ENCODE measurements around the gene ZNRF3.

ZNRF3 gene

DNA sequence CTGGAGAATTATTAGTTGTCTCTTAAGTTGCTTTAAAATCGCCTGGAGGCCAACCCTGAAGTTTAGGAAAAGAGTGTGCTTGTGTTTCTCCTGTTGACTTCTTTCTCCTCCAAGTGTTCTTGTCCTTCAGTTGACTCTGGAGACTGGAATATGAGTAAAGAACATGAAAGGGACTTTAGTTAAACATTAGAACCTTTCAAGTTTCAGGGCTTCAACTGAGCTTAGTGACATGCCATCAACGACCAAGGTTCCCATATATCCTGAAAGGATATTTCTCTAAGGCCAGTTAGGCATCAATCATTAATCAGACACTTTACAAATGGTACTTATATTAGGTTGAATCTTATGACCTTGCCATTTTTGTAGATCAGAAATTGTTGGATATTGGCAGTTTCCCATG, 70.0 kb downstream of the ZNRF3 start:
- peaks cover 26% of the 10 kb centered on the region for H4K20me1 ChIP-seq (ENCODE audit: insufficient read depth, low read length)
- H3K9me3 ChIP-seq (ENCODE audit: insufficient read depth, low read length), result no peaks in the 10 kb centered on the region
- no peak overlapping the region for H3K9ac ChIP-seq (ENCODE audit: low read length)
- no peaks in the 10 kb centered on the region for H3K36me3 ChIP-seq (replicated peaks; ENCODE audit: low read depth, low read length)
- H3K4me2 ChIP-seq (ENCODE audit: low read length), result no peak overlapping the region
- no peak overlapping the region for H3K27ac ChIP-seq (ENCODE audit: low read length)
- peaks cover 76% of the 10 kb centered on the region for H3K79me2 ChIP-seq (ENCODE audit: low read length)
- no peak overlapping the region for H2AFZ ChIP-seq (ENCODE audit: low read depth, low read length)
- H3K4me3 ChIP-seq (ENCODE audit: low read length), result no peak overlapping the region
- peaks cover 24% of the 10 kb centered on the region for H3K4me1 ChIP-seq (ENCODE audit: low read length)
- TF ChIP-seq EZH2phosphoT487 (IDR thresholded peaks at IDR 0.05; ENCODE audit: low read depth), result no peak
- TF ChIP-seq, protein P1, sequence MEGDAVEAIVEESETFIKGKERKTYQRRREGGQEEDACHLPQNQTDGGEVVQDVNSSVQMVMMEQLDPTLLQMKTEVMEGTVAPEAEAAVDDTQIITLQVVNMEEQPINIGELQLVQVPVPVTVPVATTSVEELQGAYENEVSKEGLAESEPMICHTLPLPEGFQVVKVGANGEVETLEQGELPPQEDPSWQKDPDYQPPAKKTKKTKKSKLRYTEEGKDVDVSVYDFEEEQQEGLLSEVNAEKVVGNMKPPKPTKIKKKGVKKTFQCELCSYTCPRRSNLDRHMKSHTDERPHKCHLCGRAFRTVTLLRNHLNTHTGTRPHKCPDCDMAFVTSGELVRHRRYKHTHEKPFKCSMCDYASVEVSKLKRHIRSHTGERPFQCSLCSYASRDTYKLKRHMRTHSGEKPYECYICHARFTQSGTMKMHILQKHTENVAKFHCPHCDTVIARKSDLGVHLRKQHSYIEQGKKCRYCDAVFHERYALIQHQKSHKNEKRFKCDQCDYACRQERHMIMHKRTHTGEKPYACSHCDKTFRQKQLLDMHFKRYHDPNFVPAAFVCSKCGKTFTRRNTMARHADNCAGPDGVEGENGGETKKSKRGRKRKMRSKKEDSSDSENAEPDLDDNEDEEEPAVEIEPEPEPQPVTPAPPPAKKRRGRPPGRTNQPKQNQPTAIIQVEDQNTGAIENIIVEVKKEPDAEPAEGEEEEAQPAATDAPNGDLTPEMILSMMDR (IDR thresholded peaks at IDR 0.05; ENCODE audit: low read depth, low read length), result no peak
- H3K27me3 ChIP-seq (ENCODE audit: low read depth, low read length), result no peaks in the 10 kb centered on the region

DNA sequence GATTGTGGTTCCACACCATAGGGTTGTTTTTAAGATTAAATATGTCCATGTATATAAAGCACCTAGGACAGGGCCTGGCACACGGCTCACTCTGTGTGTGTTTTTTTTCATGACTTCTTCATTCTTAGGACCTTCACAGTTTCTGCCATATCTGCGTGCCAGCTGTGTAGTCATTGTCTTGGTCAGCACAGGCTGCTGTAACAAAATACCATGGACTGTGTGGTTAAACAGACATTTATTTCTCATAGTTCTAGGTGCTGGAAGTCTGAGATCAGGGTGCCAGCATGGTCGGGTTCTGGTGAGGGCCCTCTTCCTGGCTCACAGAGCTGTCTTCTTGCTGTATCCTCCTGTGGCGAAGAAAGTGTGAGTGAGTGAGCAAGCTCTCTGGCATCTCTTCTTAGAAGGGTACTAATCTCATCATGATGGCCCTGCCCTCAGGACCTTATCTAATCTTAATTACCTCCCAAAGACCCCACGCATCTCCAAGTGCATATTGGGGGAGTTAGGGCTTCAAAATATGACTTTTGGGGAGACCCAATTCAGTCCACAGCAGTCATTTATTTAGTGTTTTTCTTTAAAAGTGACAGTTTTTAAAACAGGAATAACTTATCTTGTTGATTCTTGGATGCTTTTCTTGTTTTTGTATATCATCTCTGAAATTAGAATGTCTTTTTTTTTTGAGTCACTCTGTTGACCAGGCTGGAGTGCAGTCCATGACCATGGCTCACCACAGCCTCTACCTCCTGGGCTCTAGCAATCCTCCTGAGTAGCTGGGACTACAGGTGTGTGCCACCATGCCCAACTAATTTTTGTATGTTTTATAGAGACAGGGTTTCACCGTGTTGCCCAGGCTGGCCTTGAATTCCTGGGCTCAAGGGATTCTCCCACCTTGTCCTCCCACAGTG, 70.9 kb downstream of the ZNRF3 start:
- Histone ChIP-seq H3K9me3 (ENCODE audit: insufficient read depth, low read length) (no peaks in the 10 kb centered on the region), H2AFZ (ENCODE audit: low read depth, low read length) (no peak overlapping the region), H3K4me1 (ENCODE audit: low read length) (peaks cover 31% of the 10 kb centered on the region), H3K79me2 (ENCODE audit: low read length) (peaks cover 80% of the 10 kb centered on the region), H3K4me2 (ENCODE audit: low read length) (no peak overlapping the region), H3K27ac (ENCODE audit: low read length) (no peak overlapping the region), H3K36me3 (replicated peaks; ENCODE audit: low read depth, low read length) (peaks cover 1% of the 10 kb centered on the region), H3K9ac (ENCODE audit: low read length) (no peak overlapping the region), H3K4me3 (ENCODE audit: low read length) (no peak overlapping the region), H3K27me3 (ENCODE audit: low read depth, low read length) (no peaks in the 10 kb centered on the region), H4K20me1 (ENCODE audit: insufficient read depth, low read length) (peaks cover 32% of the 10 kb centered on the region)
- TF ChIP-seq, protein P1 (IDR thresholded peaks at IDR 0.05; ENCODE audit: low read depth, low read length), result no peak
- no peak for TF ChIP-seq EZH2phosphoT487 (IDR thresholded peaks at IDR 0.05; ENCODE audit: low read depth)

DNA sequence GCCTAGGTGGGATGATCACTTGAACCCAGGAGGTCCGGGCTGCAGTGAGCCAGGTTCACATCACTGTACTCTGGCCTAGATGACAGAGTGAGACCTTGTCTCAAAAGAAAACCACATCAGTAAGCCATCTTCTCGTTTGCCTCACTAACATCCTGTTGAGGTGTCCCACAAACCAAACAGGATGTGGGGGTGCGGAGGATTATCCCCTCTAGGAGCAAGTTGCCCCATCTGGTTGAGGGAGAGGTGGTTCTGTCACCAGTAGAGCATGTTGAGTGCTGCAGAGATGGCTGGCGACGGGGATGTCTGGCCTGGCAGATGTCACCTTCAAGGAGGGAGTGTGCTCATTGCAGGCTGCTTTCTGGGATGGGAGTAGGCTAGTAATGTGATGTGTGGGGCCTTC, 72.4 kb downstream of the ZNRF3 start:
- TF ChIP-seq EZH2phosphoT487 (IDR thresholded peaks at IDR 0.05; ENCODE audit: low read depth), result no peak
- TF ChIP-seq, protein P1 (IDR thresholded peaks at IDR 0.05; ENCODE audit: low read depth, low read length), result no peak
- Histone ChIP-seq H3K4me3 (ENCODE audit: low read length) (no peak overlapping the region), H3K4me2 (ENCODE audit: low read length) (no peak overlapping the region), H4K20me1 (ENCODE audit: insufficient read depth, low read length) (peaks cover 28% of the 10 kb centered on the region), H3K79me2 (ENCODE audit: low read length) (peaks cover 78% of the 10 kb centered on the region), H3K4me1 (ENCODE audit: low read length) (peaks cover 32% of the 10 kb centered on the region), H3K27me3 (ENCODE audit: low read depth, low read length) (no peaks in the 10 kb centered on the region), H3K36me3 (replicated peaks; ENCODE audit: low read depth, low read length) (peaks cover 3% of the 10 kb centered on the region), H3K9me3 (ENCODE audit: insufficient read depth, low read length) (no peaks in the 10 kb centered on the region), H3K9ac (ENCODE audit: low read length) (no peak overlapping the region), H2AFZ (ENCODE audit: low read depth, low read length) (no peak overlapping the region), H3K27ac (ENCODE audit: low read length) (no peak overlapping the region)

DNA sequence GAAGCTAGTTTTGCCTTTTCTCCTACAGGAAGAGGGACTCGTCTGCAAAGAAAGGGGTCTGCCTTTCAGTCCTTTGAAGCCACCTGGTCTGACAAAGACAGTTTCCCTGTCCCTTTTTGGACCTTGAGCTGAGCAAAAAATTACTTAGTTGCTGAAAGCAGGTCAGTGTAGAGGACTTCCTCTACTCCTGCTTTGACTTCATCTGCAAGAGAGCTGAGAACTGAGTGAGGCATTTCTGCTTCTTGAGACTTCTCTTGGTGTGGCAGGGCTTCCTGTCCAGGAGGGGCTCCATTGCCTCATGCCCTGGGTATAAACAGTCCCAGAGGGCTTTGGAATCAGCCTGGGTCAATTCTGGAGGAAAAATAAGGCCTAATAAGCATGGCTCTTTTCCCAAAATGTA, 73.1 kb downstream of the ZNRF3 start:
- no peak overlapping the region for H3K4me2 ChIP-seq (ENCODE audit: low read length)

More for the DNA sequence above, 73.1 kb downstream of the ZNRF3 start:
- H3K4me3 ChIP-seq (ENCODE audit: low read length), result no peak overlapping the region
- no peak overlapping the region for H3K27ac ChIP-seq (ENCODE audit: low read length)
- H3K36me3 ChIP-seq (replicated peaks; ENCODE audit: low read depth, low read length), result peaks cover 6% of the 10 kb centered on the region
- no peaks in the 10 kb centered on the region for H3K9me3 ChIP-seq (ENCODE audit: insufficient read depth, low read length)
- H3K4me1 ChIP-seq (ENCODE audit: low read length), result peaks cover 36% of the 10 kb centered on the region
- peaks cover 77% of the 10 kb centered on the region for H3K79me2 ChIP-seq (ENCODE audit: low read length)
- H2AFZ ChIP-seq (ENCODE audit: low read depth, low read length), result no peak overlapping the region
- H3K9ac ChIP-seq (ENCODE audit: low read length), result no peak overlapping the region
- peaks cover 27% of the 10 kb centered on the region for H4K20me1 ChIP-seq (ENCODE audit: insufficient read depth, low read length)
- H3K27me3 ChIP-seq (ENCODE audit: low read depth, low read length), result no peaks in the 10 kb centered on the region
- no peak for TF ChIP-seq EZH2phosphoT487 (IDR thresholded peaks at IDR 0.05; ENCODE audit: low read depth)
- TF ChIP-seq, protein P1 (IDR thresholded peaks at IDR 0.05; ENCODE audit: low read depth, low read length), result no peak
